ENCODE results near the gene ZC3H18.

- TF ChIP-seq TOX (CRISPR knock-in tag; IDR thresholded peaks at IDR 0.05; ENCODE audit: borderline replicate concordance) (no peak), RARB (CRISPR knock-in tag; IDR thresholded peaks at IDR 0.05) (no peak), POU6F1 (CRISPR knock-in tag; IDR thresholded peaks at IDR 0.05; ENCODE audit: borderline replicate concordance, low read depth) (no peak), CREB5 (CRISPR knock-in tag; IDR thresholded peaks at IDR 0.05; ENCODE audit: low read depth) (no peak), ZNF565 (CRISPR knock-in tag; conservative IDR thresholded peaks at IDR 0.05; ENCODE audit: low read depth) (no peak)
These were observed 82.9 kb downstream of the ZC3H18 start for GRCh38 chr16:88653101-88653500.

All from SK-N-SH treated with all-trans-retinoic acid at 6 μM for 48 hours (cell line).